Tibial nerve (tissue), 4 donors: Measurements from ENCODE around the gene HIVEP2.

Experiments
- EP300 ChIP-seq, 2 donors: sonication (generic); formaldehyde crosslinking; IDR thresholded peaks; one replicate each; pipeline ENCODE4 v1.6.1; 2017; ENCODE audit warnings: antibody characterized with exemption in 2 of 2, mild to moderate bottlenecking in 1 of 2
- POLR2A ChIP-seq, 2 donors: fragments of 450-650 bp; IDR thresholded peaks; one replicate each; pipeline ENCODE4 v1.6.1; 2017; ENCODE audit warnings: antibody characterized with exemption in 2 of 2, mild to moderate bottlenecking in 2 of 2, moderate library complexity in 2 of 2
- TF ChIP-seq, protein P1 (sequence below), 5 experiments: fragments of 200-600 bp in 3 of 5; fragments of 450-650 bp in 2 of 5; sonication (generic) in 3 of 5; IDR thresholded peaks; one replicate each; pipeline ENCODE4 v1.5.1; 2016 to 2019; ENCODE audit warnings: antibody characterized with exemption in 5 of 5, mild to moderate bottlenecking in 3 of 5, moderate library complexity in 2 of 5

GRCh38 chr6:142712231-142712630, 232.7 kb downstream of the HIVEP2 start:
- TF ChIP-seq, protein P1, sequence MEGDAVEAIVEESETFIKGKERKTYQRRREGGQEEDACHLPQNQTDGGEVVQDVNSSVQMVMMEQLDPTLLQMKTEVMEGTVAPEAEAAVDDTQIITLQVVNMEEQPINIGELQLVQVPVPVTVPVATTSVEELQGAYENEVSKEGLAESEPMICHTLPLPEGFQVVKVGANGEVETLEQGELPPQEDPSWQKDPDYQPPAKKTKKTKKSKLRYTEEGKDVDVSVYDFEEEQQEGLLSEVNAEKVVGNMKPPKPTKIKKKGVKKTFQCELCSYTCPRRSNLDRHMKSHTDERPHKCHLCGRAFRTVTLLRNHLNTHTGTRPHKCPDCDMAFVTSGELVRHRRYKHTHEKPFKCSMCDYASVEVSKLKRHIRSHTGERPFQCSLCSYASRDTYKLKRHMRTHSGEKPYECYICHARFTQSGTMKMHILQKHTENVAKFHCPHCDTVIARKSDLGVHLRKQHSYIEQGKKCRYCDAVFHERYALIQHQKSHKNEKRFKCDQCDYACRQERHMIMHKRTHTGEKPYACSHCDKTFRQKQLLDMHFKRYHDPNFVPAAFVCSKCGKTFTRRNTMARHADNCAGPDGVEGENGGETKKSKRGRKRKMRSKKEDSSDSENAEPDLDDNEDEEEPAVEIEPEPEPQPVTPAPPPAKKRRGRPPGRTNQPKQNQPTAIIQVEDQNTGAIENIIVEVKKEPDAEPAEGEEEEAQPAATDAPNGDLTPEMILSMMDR (IDR thresholded peaks at IDR 0.05): no peak
- TF ChIP-seq POLR2A (IDR thresholded peaks at IDR 0.05) (no peak), EP300 (IDR thresholded peaks at IDR 0.05) (no peak)
